Kidney tubule cell (primary cell): ENCODE data around the gene SLC25A15.
"Not testable (repeated sequence)": the region's sequence is repeated elsewhere in the genome, so short reads cannot be mapped to it uniquely, and the experiment has no call there.

Source experiments
- DNase-seq: peaks from one replicate; pipeline ENCODE4 v3.0.0-alpha.2; 2018; ENCODE audit warnings: low spot score

The SLC25A15 gene

GRCh38 chr13:40781717-40782116 is 7.7 kb upstream of the SLC25A15 start:
- no peak for DNase-seq

GRCh38 chr13:40782971-40783370 is 6.4 kb upstream of the SLC25A15 start:
- not testable (repeated sequence) for DNase-seq

DNA sequence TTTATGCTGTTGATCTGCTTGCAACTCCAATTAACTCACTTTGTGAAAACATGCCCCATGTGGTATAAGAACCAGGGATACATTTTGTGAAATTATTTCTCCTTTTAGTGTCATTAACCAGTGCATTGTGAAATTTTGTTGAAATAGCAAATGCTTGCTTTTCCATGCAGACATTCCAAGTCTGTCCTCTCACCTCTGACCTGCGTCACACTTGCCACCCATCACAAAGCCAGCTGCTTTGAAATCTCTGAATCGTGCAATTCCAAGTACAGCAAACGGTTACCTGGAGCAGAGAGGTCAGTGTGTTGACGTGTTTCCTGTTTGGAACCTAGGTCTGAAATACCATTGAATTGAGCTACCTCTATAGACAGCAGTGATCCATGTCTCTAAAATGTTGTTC is 4.9 kb upstream of the SLC25A15 start:
- peak; percentile 27 for DNase-seq

DNA sequence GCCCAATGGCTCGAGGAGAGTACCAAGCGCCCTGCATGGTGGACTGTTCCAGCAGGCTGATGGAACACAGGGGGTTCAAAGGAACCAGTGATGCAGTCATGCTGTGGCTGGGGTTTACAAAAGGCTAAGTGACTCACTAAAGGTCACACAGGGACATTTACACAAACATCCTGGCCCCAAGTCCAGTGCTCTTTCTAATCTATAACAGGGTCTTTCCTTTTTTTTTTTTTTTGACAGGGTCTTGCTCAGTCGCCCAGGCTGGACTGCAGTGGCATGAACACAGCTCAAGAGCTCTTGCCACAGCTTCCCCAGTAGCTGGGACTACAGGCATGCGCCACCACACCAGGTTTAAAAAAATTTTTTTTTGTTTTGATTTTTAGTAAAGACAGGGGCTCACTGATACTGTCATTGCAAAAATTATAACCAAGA is 2.8 kb upstream of the SLC25A15 start:
- peak; percentile 46 for DNase-seq

DNA sequence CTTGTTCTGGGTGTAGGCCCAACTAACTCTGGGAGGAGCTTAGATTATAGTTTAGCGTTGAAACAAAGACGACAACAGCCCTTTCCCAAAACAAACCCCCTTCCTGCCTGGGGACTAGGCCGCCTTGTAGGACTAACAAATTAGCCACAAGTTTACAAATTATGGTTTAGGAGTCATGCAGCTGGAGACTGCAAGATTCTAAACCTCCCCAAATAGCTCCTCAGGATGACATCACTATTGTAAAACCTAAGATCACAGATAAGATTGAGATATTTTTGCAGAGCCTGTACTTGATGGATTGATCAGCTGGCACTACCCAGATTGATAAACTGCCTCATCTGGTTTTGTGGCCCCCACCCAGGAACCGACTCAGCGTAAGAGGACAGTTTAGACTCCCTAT is 2.3 kb upstream of the SLC25A15 start:
- DNase-seq: no peak

GRCh38 chr13:40788540-40789274 is 704 bp upstream of the SLC25A15 start:
- DNase-seq: not testable (repeated sequence)

DNA sequence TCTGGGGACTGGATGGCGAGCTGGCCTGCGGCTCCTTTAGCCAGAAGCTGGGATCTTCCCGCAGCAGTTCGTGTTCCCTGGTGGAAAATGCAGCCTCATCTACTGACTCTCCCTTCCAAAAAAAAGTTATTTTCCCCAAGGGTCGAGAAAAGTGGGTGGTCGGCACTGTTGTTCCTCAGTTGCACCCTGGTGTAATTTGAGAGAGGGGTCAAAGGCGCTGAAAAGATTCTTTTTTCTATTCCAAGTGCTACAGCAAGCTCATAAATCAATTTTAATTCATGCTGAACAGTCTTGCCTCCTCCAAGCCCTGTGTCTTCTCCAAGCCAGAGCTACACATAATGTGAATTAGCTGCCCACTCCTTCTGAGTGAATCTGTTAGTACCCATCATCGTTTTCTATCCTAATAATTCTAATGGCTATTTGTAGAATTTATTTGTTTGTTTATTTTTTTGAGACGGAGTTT is 774 bp downstream of the SLC25A15 start:
- DNase-seq: no peak

DNA sequence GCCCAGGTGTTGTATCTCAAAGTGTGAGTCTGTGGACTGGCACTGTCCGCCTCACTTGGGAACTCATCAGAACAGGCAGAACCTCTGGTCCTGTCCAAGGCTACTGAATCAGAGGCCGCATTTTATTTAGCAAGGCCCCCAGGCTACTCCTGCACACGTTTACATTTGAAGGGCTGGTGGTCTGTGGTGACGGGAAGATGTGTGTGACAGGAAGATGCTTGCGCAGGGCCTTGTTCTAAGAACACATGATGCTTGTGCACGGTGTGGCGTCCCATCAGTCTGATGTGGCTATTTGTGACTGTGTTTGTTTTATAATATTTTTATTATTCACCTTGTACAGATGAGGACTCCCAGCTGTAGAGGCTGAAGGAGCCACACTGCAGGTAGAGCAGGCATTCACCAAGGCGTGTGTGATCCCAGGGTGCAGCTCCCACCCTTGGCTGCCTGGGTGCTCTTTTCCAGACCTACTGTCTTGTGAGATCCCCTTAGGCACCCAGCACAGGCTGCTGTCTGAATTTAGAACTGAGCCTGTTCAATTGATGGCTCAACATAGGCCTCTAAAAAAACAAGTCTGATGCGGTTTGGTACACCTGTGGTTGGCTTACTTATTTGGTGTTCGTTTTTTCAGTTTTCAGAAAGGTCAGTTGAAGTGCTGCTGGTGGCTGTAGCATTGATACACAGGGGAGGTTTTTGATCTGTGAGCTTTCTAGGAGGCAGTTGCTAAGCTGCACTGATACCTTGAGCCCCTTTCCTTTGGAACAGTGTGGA is 3.1 kb downstream of the SLC25A15 start:
- DNase-seq: no peak

- DNase-seq: no peak
Measured at GRCh38 chr13:40793339-40793738, 3.9 kb downstream of the SLC25A15 start.

- no peak for DNase-seq
Measured at GRCh38 chr13:40794414-40795368, 5.3 kb downstream of the SLC25A15 start.

DNA sequence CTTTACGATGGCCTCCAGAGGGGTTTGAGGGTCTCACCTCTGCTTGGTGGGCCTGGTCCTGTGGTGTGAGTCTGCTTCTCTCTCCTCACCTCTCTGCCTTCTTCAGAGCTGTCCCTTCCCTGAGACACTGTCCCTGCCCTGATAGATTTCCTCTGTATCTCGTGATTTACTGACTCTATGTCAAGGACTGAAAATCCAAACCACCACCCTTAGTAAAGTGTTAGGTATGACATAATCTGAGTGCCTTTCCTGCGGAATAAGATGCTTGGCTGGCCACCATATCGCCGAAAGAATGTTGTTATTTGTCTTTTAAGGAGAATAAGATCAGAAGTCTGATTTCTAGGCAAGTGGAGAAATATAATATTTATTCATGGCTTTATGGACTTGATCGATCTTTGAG is 7.2 kb downstream of the SLC25A15 start:
- DNase-seq: no peak

DNA sequence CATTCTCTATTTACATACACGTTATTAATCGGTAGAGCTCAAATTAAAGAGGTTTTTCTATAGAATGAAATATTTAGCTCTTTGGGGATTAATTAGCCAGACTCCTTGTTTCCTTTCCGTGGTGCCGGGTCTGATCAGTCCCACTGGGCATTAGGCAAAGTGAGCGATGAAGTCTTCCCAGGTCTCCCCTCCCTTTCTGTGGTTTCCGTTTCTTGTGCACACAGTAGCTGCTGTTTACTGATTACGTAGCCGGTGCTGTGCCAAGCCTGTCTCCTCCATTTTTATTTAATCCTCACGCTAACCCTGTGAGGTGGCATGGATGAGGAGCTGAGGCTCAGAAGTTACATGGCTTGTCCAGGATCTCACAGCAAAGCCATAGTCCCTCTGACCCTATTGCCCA is 9.0 kb downstream of the SLC25A15 start:
- DNase-seq: no peak

DNA sequence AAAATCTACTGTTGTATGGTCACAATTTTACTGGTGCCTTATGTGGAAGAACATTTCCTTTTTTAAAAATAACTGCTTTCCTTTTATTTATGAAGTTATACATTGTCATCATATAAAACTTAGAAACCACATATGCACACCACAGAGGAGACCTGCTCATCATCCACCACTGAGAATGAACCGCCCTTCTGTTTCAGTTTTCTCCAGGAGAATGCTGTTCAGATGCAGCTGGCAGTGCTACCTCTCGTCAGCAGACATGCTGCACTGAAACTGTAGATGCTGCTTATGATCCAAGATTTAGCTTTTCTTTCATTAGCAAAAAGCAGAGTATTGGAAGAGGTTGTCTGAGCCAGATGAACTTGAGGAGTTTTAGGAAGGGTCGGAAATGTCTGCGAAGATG is 10.1 kb downstream of the SLC25A15 start:
- DNase-seq: no peak

DNA sequence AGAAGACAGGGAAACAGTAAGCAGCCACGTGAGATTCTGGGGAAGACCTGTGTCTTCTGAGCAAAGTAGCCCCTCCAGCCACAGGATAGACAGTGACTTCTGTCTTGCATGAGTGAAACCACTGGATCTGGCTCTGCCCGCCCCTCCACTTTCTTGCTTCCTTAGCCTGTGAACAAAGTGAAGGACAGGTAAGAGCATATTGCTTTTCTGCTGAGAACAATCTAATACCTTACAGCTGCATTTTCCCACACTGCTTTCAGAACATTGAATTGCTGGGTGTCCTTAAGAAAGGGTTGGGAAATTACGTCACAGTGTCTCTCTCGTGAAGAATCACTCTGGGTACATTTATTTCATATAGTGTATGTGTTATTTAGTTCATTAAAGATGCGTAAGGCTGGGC is 11.1 kb downstream of the SLC25A15 start:
- no peak for DNase-seq

DNA sequence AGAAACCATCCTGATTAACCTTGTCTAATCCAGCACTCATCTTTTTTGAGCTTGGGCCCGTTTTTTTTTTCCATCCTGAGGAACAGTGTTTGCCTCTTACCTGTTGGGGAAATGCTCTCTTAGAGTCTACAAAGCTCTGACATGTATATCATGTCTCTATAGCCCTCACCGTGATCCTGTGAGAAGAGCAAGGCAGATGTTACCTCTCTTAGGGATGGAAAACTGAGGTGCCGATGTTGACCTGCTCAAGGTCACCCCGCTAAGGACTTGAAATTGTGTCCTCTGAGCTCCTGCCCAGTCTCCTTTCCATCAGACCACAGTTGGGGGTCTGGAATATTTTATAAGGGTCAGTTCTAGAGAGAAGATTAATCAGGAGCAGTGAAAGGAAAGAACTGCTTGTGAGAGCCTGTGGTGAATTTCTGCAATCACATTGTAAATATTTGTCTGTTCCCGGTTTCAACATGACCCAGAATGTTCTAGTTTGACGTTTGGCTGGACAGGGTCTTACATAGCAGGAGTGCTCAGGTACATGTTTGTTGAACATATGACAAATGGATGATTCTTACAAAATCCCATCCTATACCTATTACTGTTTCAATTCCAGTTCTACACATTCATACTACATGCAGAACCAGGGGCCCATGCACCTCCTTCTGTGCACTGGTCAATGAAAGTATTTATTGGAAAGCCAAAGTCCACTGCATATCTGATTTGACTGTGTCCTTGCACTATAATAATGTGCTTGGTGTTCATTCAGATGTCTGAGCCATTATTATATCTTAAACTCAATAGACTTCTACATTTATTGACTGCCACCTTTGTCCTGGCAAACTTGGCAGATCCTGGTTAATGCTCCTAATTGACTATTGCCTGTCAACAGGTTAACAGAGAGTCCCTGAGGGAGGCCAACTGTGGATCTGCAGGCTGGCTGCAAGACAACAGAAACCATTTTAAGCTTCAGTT is 12.1 kb downstream of the SLC25A15 start:
- DNase-seq: no peak

DNA sequence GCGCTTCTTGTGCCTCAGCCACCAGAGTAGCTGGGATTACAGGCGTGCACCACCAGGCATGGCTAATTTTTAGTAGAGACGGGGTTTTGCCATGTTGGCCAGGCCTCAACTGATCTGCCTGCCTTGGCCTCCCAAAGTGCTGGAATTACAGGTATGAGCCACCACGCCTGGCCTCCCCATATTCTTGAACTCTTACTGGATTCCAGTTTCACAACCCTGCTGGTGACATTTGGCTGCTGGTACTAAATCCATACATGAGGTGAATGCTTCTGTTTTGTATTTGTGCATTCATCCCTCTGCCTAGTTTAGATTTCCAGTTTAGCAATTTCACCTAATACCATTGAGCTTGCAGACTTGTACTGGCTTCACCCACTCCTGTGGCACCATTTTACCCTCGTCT is 13.9 kb downstream of the SLC25A15 start:
- no peak for DNase-seq

DNA sequence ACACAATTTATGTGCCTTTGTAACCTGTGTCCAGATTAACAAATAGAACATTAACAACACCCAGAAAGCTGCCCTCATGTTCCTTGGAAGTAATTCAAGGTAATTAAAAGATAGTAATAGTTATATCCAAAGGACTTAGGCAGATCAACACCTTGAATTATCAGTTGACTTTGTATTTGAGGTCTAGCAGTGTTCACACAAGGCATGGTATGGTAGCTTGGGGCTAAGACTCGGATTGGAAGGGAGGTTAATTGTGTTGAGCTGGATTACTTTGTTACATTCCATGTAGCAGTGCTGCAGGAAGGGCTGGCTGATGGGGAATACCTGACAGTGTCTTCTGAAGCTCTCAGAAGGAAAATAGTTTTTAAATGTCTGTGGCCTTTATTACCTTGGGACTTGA is 16.8 kb downstream of the SLC25A15 start:
- no peak for DNase-seq

DNA sequence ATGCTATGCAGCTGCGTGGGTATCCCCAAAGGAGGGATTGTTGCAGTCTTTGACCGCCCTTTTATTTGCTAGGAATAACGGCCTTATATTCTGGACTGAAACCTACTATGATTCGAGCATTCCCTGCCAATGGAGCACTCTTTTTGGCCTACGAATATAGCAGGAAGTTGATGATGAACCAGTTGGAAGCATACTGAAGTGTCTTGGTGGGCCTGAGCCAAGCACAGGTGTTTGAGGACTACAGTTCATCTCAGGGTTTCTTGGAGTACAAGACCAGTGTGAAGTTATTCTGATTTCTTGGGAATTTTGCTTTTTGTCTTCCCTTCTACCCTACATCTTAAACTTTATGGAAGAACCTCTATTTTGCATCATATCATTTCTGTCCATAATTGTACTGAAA is 20.1 kb downstream of the SLC25A15 start:
- no peak for DNase-seq

DNA sequence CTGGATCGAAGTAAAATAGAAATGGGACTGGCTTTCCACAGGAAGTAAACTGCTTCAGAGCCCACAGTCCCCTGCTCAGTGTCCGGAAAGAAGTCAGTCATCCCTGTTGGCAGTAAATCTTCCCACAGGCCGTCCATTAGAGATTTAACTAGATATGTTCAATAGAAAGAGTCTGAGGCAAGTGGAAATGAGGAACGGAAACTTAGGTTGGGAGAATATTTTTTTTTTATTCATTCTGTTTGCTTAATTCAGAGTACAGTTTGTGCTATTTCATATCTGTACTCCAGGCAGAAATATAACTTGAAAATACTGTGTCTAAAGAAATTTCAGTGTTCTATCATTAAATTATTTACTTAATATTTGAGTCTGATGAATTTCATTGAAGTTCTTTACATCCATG is 22.7 kb downstream of the SLC25A15 start:
- DNase-seq: no peak

GRCh38 chr13:40812724-40813445 is 23.5 kb downstream of the SLC25A15 start:
- DNase-seq: peak; percentile 91
